Right forelimb (tissue), 1 donor: Measurements from ENCODE around the gene SH2D3C.

Experiments
- DNase-seq: peaks from one replicate; pipeline ENCODE4 v3.0.0-alpha.2; 2018

Gene SH2D3C

GRCh38 chr9:127693697-127694096, 84.8 kb downstream of the SH2D3C start:
- DNase-seq = no peak

GRCh38 chr9:127693143-127693542, 85.3 kb downstream of the SH2D3C start:
- no peak for DNase-seq

- DNase-seq = no peak
Observed at GRCh38 chr9:127692071-127692470, 86.4 kb downstream of the SH2D3C start.

- no peak for DNase-seq
Observed at GRCh38 chr9:127690735-127691134, 87.7 kb downstream of the SH2D3C start.

GRCh38 chr9:127689329-127690000, 89.0 kb downstream of the SH2D3C start:
- no peak for DNase-seq
